HK-2 (cell line): Measurements from ENCODE around the gene DNAH6.
"Not testable (repeated sequence)": the region's sequence is repeated elsewhere in the genome, so short reads cannot be mapped to it uniquely, and the experiment has no call there.

Experiments
- DNase-seq: peaks from one replicate; pipeline ENCODE4 v3.0.0-alpha.2; 2018; ENCODE audit not compliant: unreplicated experiment

The DNAH6 gene

GRCh38 chr2:84839851-84840250 is 323.6 kb downstream of the DNAH6 start:
- DNase-seq: no peak

GRCh38 chr2:84840306-84840705 is 324.0 kb downstream of the DNAH6 start:
- DNase-seq: no peak

GRCh38 chr2:84841577-84841976 is 325.3 kb downstream of the DNAH6 start:
- DNase-seq: no peak

DNA sequence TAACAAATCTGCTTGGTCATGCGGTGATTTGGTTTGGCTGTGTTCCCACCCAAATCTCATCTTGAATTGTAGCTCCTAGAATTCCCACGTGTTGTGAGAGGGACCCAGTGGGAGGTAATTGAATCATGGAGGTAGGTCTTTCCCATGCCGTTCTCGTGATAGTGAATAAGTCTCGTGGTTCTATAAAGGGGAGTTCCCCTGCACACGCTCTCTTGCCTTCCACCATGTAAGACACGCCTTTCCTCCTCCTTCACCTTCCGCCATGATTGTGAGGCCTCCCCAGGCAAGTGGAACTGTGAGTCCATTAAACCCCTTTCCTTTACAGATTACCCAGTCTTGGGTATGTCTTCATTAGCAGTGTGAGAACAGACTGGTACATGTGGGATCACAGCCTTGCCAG is 327.8 kb downstream of the DNAH6 start:
- no peak for DNase-seq

GRCh38 chr2:84846041-84846663 is 329.9 kb downstream of the DNAH6 start:
- DNase-seq: no peak

- no peak for DNase-seq
Measured at GRCh38 chr2:84846741-84847142, 330.4 kb downstream of the DNAH6 start.

DNA sequence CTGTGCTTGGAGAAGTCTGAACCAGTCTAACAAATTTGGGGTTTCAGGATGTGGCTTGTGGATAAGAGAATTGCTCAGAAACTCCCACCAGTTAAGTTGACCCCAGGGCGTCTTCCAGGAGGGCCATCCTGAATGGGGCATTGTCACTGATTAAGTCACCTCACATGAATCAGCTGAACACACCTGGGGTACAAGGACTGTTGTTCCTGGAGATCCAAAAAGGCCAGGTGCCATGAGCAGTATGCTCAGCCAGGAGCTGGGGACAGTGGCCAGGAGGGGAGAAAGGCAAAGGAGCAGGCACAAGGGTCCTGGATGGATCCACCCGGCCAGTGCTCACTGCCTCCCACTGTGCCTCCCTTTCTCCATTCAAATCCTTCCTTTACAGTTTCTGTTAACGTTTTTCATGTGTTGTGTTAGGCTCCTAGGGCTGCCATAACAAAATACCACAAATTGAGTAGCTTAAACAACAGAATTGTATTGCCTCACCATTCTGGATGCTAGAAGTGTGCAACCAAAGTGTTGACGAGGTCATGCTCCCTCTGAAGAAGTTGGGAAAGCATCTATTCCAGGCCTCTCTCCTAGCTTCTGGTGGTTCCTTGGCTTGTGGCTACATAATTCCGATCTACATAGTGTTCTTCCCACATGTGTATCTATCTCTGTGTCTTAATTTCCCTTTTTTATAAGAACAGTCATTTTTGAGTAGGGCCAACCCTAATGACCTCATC is 331.2 kb downstream of the DNAH6 start:
- DNase-seq: no peak

- no peak for DNase-seq
Measured at GRCh38 chr2:84849271-84849952, 333.1 kb downstream of the DNAH6 start.

GRCh38 chr2:84850471-84850870 is 334.2 kb downstream of the DNAH6 start:
- no peak for DNase-seq

- DNase-seq: no peak
Measured at GRCh38 chr2:84851876-84852275, 335.6 kb downstream of the DNAH6 start.

- DNase-seq: no peak
Measured at GRCh38 chr2:84854850-84855249, 338.6 kb downstream of the DNAH6 start.

- no peak for DNase-seq
Measured at GRCh38 chr2:84855731-84856130, 339.4 kb downstream of the DNAH6 start.

DNA sequence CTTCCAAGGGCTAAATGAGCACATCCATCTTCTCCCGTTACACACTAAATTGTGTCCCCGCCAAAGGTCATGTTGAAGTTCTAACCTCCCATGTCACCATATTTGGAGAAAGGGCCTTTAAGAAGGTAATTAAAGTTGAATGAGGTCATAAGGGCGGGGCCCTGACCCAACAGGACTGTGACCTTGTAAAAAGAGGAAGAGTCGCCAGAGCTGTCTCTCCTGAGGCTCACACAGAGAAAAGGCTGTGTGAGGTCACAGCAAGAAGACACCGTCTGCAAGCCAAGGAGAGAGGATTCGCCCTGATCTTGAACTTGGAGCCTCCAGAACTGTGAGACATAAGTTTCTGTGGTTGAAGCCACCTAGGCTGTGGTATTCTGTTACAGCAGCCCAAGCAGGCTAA is 340.5 kb downstream of the DNAH6 start:
- no peak for DNase-seq

- no peak for DNase-seq
Measured at GRCh38 chr2:84857566-84857965, 341.3 kb downstream of the DNAH6 start.

DNA sequence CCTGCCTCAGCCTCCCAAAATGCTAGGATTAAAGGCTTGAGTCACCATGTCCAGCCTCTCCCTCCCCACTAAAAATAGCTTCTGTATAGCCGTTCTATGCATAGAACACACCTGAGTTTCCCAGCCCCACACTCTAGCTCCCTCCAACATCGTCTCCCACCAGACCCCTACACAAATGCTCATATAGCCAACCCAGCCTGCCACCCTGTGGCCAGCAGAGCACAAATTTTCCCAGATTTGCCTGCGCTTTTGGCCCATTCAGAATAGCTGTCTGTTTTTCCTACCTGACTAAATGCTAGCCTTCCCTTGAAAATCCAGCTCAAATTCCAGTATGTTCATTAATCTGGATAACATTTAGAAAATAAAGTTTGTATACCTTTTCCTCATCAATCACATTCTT is 341.8 kb downstream of the DNAH6 start:
- DNase-seq: no peak

DNA sequence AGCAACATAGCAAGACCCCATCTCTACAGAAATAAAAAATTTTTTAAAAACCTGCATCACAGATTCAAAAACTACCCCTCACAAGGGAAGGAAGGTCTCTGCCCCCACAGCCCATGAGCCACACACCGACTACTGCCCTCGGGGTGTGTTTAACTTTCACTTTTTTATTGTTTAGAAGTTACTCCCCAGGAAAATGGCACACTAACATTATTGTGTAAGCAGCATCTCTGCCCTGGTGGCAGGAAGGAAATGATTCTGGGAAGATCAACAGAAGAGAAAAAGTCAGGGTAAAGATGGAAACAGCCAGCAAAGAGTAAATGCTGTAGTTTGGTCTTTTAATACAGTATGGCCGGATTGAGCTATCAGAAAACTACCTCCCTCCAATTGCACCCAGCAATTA is 342.6 kb downstream of the DNAH6 start:
- no peak for DNase-seq

DNA sequence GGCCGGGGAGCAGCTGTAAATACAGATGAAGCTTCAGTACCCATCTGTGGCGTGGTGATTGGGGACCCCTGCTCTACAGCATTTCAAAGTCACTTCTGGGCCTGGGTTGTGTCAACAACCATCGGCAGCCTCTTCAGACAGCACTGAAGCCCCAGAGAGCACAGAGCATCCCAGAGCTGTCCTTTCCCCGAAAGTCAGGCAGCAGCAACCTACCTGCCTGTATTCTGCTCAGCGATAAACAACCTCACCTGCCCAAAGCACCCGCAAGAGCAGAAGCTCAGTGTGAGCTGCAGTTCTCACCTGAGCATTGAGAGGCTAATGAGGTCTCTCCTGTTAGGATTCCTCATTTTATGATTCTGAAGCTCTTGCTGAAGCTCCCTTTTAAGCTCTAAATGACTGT is 345.2 kb downstream of the DNAH6 start:
- no peak for DNase-seq

DNA sequence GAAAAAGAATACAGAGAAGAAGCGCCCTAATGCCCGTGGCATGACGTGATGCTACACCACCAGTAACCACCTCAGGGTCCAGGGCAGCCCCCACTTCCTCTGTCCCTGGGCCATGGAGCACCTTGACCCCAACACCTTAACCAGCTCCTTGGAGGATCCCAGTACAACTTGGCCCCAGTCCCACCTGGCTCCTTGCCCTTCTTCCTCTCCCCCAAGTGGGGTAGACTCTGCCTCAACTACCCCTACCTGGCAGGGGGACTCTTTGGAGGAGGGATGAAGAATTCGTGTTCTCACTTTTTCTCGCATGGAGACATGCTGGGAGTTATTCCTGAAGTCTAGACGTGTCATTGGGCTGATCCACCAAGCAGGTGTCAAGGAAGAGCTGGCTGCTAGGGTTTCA is 345.7 kb downstream of the DNAH6 start:
- no peak for DNase-seq

DNA sequence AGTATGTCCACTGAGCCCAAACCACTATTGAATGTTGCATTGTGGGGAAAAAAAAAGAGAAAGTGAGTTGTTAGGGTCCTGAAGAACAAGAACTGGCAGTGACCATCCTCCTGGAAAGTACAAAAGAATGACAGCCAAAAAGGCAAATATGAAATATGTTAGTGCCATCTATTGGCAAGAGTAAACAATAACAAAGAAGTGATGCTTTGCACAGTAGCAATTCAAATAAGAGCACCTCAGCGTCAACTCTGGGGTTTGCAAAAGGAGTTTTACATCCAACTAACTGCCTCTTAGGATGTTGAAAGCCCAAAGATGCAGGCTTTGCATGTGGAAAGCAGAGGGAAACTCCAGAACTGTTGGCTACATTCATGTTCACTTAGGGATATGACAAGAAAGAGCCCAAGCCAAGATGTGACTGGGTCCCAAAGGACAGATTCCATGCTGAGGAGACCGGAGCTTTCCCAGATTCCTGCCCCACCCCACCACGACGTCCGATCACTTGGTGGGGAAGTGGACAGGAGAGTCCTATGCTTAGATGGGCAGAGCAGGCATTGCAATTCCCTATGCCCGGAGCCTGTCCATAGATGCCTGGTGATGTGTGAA is 349.0 kb downstream of the DNAH6 start:
- no peak for DNase-seq

DNA sequence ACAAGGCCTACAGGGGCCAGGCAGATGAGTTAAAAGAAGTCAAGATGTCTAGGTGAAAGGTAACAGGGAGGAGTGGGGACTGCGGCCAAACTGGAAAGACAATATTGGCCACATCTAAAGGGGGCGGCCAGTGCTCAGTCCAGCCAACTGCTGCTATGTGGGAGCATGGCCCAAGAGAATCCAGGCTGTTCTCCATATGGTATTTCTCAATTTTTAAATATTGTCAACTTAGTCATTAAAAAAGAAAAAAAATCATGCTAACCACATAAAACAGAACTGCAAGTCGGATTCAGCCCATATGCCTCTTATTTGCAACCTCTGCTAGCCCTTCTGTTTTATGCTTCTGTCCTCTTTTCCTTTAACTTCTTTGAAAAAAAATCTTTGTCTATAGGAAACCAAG is 349.8 kb downstream of the DNAH6 start:
- DNase-seq: no peak

DNA sequence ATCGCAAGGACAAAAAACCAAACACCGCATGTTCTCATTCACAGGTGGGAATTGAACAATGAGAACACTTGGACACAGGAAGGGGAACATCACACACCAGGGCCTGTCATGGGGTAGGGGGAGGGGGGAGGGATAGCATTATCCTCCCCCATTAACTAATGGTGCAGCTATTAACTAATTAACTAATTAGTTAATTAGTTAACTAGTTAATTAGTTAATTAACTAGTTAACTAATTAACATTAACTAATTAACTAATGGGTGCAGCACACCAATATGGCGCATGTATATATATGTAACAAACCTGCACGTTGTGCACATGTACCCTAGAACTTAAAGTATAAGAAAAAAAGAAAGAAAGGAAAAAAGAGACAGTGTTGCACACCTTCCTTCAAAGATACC is 352.0 kb downstream of the DNAH6 start:
- not testable (repeated sequence) for DNase-seq
